ENCODE measurements around the gene PGS1.

DNA sequence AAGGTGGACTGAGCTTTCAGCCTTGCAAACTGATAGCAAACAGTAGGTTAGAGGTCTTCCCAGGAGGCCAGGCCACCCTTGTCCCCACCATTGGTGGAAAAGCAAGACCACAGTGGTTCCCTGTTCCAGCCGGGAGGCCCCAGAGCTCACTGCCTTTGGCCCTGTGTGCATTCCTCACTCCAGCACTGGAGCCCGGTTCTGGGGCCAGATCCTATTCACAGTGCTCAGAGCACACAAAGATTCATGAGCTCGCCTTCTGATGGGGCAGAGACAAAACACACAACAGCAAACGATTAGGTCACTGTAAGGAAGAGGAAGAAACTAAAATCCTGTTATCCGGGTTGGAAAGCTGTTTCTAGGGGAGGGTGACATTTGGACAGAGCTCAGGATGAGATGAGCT, 5.6 kb upstream of the PGS1 start:
- no peak for TF ChIP-seq POLR2A (IDR thresholded peaks at IDR 0.05; ENCODE audit: low read length)
- no peak for TF ChIP-seq GATA1 (IDR thresholded peaks at IDR 0.05; ENCODE audit: low read depth, low read length)

Measured in erythroblast (primary cell).